Measurements from ENCODE around the gene RIC8B.
A peak's percentile ranks its signal among the peaks of the same experiment; 100 is the strongest.

The RIC8B gene

GRCh38 chr12:106878804-106879203, 104.3 kb downstream of the RIC8B start:
- no peak for DNase-seq

- no peak for DNase-seq
Measured at GRCh38 chr12:106879612-106880011, 105.1 kb downstream of the RIC8B start.

- DNase-seq = no peak
Measured at GRCh38 chr12:106883426-106883825, 108.9 kb downstream of the RIC8B start.

- DNase-seq = no peak
Measured at GRCh38 chr12:106885026-106885425, 110.5 kb downstream of the RIC8B start.

GRCh38 chr12:106885541-106886249, 111.2 kb downstream of the RIC8B start:
- DNase-seq = no peak

GRCh38 chr12:106886932-106887331, 112.5 kb downstream of the RIC8B start:
- no peak for DNase-seq

- no peak for DNase-seq
Measured at GRCh38 chr12:106888348-106888970, 114.0 kb downstream of the RIC8B start.

- DNase-seq = no peak
Measured at GRCh38 chr12:106889326-106889725, 114.8 kb downstream of the RIC8B start.

GRCh38 chr12:106889950-106890626, 115.6 kb downstream of the RIC8B start:
- DNase-seq = no peak

GRCh38 chr12:106892075-106892474, 117.6 kb downstream of the RIC8B start:
- no peak for DNase-seq

GRCh38 chr12:106893451-106893850, 119.0 kb downstream of the RIC8B start:
- DNase-seq = no peak

- no peak for DNase-seq
Measured at GRCh38 chr12:106894774-106895173, 120.3 kb downstream of the RIC8B start.

GRCh38 chr12:106896603-106897002, 122.1 kb downstream of the RIC8B start:
- DNase-seq = no peak

- no peak for DNase-seq
Measured at GRCh38 chr12:106897082-106897481, 122.6 kb downstream of the RIC8B start.

- no peak for DNase-seq
Measured at GRCh38 chr12:106897981-106898901, 123.8 kb downstream of the RIC8B start.

GRCh38 chr12:106900554-106900953, 126.1 kb downstream of the RIC8B start:
- DNase-seq = no peak

- DNase-seq = no peak
Measured at GRCh38 chr12:106901276-106901675, 126.8 kb downstream of the RIC8B start.

- DNase-seq = no peak
Measured at GRCh38 chr12:106902053-106902452, 127.6 kb downstream of the RIC8B start.

- peak; percentile 86 for DNase-seq
Measured at GRCh38 chr12:106903241-106903945, 128.9 kb downstream of the RIC8B start.

GRCh38 chr12:106906715-106907114, 132.2 kb downstream of the RIC8B start:
- no peak for DNase-seq

GRCh38 chr12:106907411-106907810, 132.9 kb downstream of the RIC8B start:
- DNase-seq = no peak

- no peak for DNase-seq
Measured at GRCh38 chr12:106907846-106908245, 133.4 kb downstream of the RIC8B start.
